Neural crest cell (in vitro differentiated cells): ENCODE results near the gene ZNF500. TPM values are rescaled to one million over a fixed set of nuclear protein-coding genes. Genes with fewer than 3 reads are reported as not detected.

Experiments
- DNase-seq: peaks from one replicate; pipeline ENCODE4 v3.0.0; 2021; ENCODE audit warnings: low read depth, mixed read lengths, low spot score
- H3K27ac Mint-ChIP-seq: one replicate; pipeline ENCODE4 v1.8.0; 2021; ENCODE audit warnings: mild to moderate bottlenecking, mixed read lengths; ENCODE audit not compliant: unreplicated experiment
- H3K27me3 Mint-ChIP-seq: 2 replicates; pipeline ENCODE4 v1.8.0; 2021; ENCODE audit warnings: low read depth, mild to moderate bottlenecking, mixed read lengths
- H3K36me3 Mint-ChIP-seq: 2 replicates; pipeline ENCODE4 v1.8.0; 2021; ENCODE audit warnings: low read depth, mild to moderate bottlenecking, mixed read lengths
- H3K4me1 Mint-ChIP-seq: 2 replicates; pipeline ENCODE4 v1.8.0; 2021; ENCODE audit warnings: mixed read lengths
- H3K4me3 Mint-ChIP-seq: one replicate; pipeline ENCODE4 v1.8.0; 2021; ENCODE audit warnings: mild to moderate bottlenecking, mixed read lengths
- H3K9me3 Mint-ChIP-seq: 2 replicates; pipeline ENCODE4 v1.8.0; 2021; ENCODE audit warnings: mixed read lengths
- CTCF ChIP-seq: fragments of 200-600 bp; sonication (generic); conservative IDR thresholded peaks from 2 replicates; pipeline ENCODE4 v1.5.0; 2021; ENCODE audit warnings: antibody characterized with exemption, mild to moderate bottlenecking
- total RNA-seq: library from RNA; stranded (reverse); gene quantifications from 2 replicates; pipeline ENCODE4 v1.2.1, GENCODE V29; 2021

ZNF500 gene
- total RNA-seq, 1 donor from 2014 or later: 21.1 TPM

DNA sequence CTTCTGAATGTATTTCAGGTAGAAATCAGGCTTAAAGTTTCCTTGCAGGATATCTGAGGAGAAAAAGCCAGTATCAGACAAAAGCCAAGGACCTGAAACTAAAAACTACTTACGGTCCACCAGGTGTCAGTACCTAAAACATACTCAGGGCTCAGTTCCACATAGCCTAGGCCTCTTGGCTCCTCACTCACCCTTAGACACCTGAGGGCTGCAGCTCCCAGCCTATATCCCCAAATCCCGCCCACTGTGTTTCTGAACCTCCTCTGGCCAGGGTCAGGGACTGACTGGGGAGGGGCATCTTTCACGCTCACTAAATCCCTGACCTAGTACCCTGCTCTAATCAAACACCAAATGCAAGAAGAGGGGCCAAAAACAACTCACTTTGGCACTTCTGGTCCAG is 44.3 kb upstream of the ZNF500 start:
- DNase-seq: no peak
- Mint-ChIP-seq H3K27ac (no peak overlapping the region), H3K4me1 (no peaks in the 10 kb centered on the region), H3K9me3 (no peaks in the 10 kb centered on the region), H3K4me3 (no peak overlapping the region), H3K36me3 (peaks cover 12% of the 10 kb centered on the region), H3K27me3 (no peaks in the 10 kb centered on the region)
- no peak for TF ChIP-seq CTCF

GRCh38 chr16:4806280-4806679 is 39.3 kb upstream of the ZNF500 start:
- Mint-ChIP-seq H3K27ac (no peak overlapping the region), H3K4me3 (no peak overlapping the region), H3K9me3 (no peaks in the 10 kb centered on the region), H3K36me3 (peaks cover 6% of the 10 kb centered on the region), H3K27me3 (no peaks in the 10 kb centered on the region), H3K4me1 (peaks cover 9% of the 10 kb centered on the region)
- no peak for TF ChIP-seq CTCF
- DNase-seq: no peak

- Mint-ChIP-seq H3K9me3 (no peaks in the 10 kb centered on the region), H3K27me3 (no peaks in the 10 kb centered on the region), H3K4me1 (peaks cover 9% of the 10 kb centered on the region), H3K36me3 (peaks cover 6% of the 10 kb centered on the region), H3K27ac (no peak overlapping the region), H3K4me3 (peak overlapping the region; percentile 38)
- no peak for TF ChIP-seq CTCF
- DNase-seq: no peak
Measured at GRCh38 chr16:4805231-4805630, 38.3 kb upstream of the ZNF500 start.

- Mint-ChIP-seq H3K27ac (no peak overlapping the region), H3K9me3 (no peaks in the 10 kb centered on the region), H3K36me3 (peaks cover 6% of the 10 kb centered on the region), H3K4me3 (peak overlapping the region; percentile 89), H3K27me3 (no peaks in the 10 kb centered on the region), H3K4me1 (peaks cover 9% of the 10 kb centered on the region)
- TF ChIP-seq CTCF: no peak
- DNase-seq: no peak
Measured at GRCh38 chr16:4803898-4804762, 37.2 kb upstream of the ZNF500 start.

GRCh38 chr16:4803401-4803844 is 36.5 kb upstream of the ZNF500 start:
- no peak overlapping the region for H3K27ac Mint-ChIP-seq
- H3K9me3 Mint-ChIP-seq: no peaks in the 10 kb centered on the region
- no peak for DNase-seq
- no peaks in the 10 kb centered on the region for H3K27me3 Mint-ChIP-seq
- no peak for TF ChIP-seq CTCF
- peaks cover 6% of the 10 kb centered on the region for H3K36me3 Mint-ChIP-seq
- H3K4me1 Mint-ChIP-seq: peaks cover 9% of the 10 kb centered on the region
- H3K4me3 Mint-ChIP-seq: peak overlapping the region; percentile 89
